COR-L47 (cell line): Measurements from ENCODE around the gene NLRC5.
"Not testable (repeated sequence)": the region's sequence is repeated elsewhere in the genome, so short reads cannot be mapped to it uniquely, and the experiment has no call there.

Source experiments
- DNase-seq: peaks from one replicate; lab custom pipeline; 2025; lab: John Stamatoyannopoulos, UW

NLRC5 gene

GRCh38 chr16:57045694-57046381, 56.5 kb downstream of the NLRC5 start:
- peak; percentile 20 for DNase-seq

GRCh38 chr16:57048095-57048494, 58.7 kb downstream of the NLRC5 start:
- no peak for DNase-seq

- no peak for DNase-seq
Observed at GRCh38 chr16:57049678-57050077, 60.3 kb downstream of the NLRC5 start.

- no peak for DNase-seq
Observed at GRCh38 chr16:57051696-57052228, 62.4 kb downstream of the NLRC5 start.

GRCh38 chr16:57053206-57053605, 63.8 kb downstream of the NLRC5 start:
- DNase-seq, result no peak

GRCh38 chr16:57054338-57054737, 65.0 kb downstream of the NLRC5 start:
- no peak for DNase-seq

- DNase-seq, result no peak
Observed at GRCh38 chr16:57054771-57055170, 65.4 kb downstream of the NLRC5 start.

GRCh38 chr16:57055671-57056070, 66.3 kb downstream of the NLRC5 start:
- no peak for DNase-seq

GRCh38 chr16:57058291-57058861, 69.0 kb downstream of the NLRC5 start:
- no peak for DNase-seq

- no peak for DNase-seq
Observed at GRCh38 chr16:57060323-57061083, 71.1 kb downstream of the NLRC5 start.

GRCh38 chr16:57061084-57061905, 71.9 kb downstream of the NLRC5 start:
- DNase-seq, result no peak

- no peak for DNase-seq
Observed at GRCh38 chr16:57062329-57062728, 73.0 kb downstream of the NLRC5 start.

- DNase-seq, result not testable (repeated sequence)
Observed at GRCh38 chr16:57063189-57063588, 73.8 kb downstream of the NLRC5 start.

GRCh38 chr16:57064995-57065394, 75.6 kb downstream of the NLRC5 start:
- DNase-seq, result no peak

- DNase-seq, result no peak
Observed at GRCh38 chr16:57066625-57067024, 77.3 kb downstream of the NLRC5 start.

GRCh38 chr16:57067347-57067746, 78.0 kb downstream of the NLRC5 start:
- no peak for DNase-seq

GRCh38 chr16:57069053-57069452, 79.7 kb downstream of the NLRC5 start:
- DNase-seq, result no peak

- DNase-seq, result no peak
Observed at GRCh38 chr16:57069635-57070370, 80.4 kb downstream of the NLRC5 start.

GRCh38 chr16:57070424-57070823, 81.1 kb downstream of the NLRC5 start:
- no peak for DNase-seq

- DNase-seq, result not testable (repeated sequence)
Observed at GRCh38 chr16:57071081-57071732, 81.8 kb downstream of the NLRC5 start.
